ENCODE measurements around the gene DENND1B. TPM values are rescaled to one million over a fixed set of nuclear protein-coding genes. Genes with fewer than 3 reads are reported as not detected.

The DENND1B gene
- total and polyA plus RNA-seq, 9 of the 15 experiments (the other 6 are each of a cell fraction or from before 2014, with no cell fraction given) = 2.1 to 12.1 (median 7.5) TPM

DNA sequence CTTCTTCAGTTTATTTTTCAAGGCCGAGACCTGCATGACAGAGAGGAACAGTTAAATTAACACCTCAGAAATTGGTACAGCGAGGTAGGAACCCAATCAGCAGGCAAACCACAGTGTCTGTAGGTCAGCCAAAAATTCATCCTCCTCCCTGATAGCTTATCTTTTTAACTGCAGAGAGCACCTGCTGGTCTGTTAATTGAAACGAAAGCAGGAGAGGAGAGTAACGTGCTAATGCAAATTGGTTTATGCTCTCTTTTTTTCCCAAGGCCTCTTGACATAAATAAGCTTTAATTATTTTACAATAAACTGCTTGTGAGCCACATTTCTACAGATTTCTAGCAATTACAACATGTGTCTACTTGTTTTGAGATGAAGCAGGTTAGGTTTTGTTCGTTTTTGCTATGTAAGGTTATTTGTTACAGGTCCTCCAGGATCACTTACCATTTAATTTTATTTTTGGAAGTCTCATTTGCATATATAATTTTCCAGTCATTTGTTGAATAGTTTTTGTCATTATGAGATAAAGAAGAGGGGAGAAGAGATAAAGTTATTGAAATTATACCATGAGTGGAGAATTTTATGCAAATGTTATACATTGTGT is 179.9 kb downstream of the DENND1B start (continued):
- TF ChIP-seq, protein P1, sequence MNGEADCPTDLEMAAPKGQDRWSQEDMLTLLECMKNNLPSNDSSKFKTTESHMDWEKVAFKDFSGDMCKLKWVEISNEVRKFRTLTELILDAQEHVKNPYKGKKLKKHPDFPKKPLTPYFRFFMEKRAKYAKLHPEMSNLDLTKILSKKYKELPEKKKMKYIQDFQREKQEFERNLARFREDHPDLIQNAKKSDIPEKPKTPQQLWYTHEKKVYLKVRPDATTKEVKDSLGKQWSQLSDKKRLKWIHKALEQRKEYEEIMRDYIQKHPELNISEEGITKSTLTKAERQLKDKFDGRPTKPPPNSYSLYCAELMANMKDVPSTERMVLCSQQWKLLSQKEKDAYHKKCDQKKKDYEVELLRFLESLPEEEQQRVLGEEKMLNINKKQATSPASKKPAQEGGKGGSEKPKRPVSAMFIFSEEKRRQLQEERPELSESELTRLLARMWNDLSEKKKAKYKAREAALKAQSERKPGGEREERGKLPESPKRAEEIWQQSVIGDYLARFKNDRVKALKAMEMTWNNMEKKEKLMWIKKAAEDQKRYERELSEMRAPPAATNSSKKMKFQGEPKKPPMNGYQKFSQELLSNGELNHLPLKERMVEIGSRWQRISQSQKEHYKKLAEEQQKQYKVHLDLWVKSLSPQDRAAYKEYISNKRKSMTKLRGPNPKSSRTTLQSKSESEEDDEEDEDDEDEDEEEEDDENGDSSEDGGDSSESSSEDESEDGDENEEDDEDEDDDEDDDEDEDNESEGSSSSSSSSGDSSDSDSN (IDR thresholded peaks at IDR 0.05; ENCODE audit: borderline replicate concordance in 1 of 2, low read depth in 2 of 2, low read length in 2 of 2) = no peak
- TF ChIP-seq TCF3 (CRISPR knock-in tag; IDR thresholded peaks at IDR 0.05) = peak; percentile 43
- TF ChIP-seq HMBOX1 (IDR thresholded peaks at IDR 0.05) = no peak
- TF ChIP-seq RCOR1 (IDR thresholded peaks at IDR 0.05; ENCODE audit: borderline replicate concordance in 1 of 2, low read depth in 2 of 2, low read length in 2 of 2) = 0 out of 4 replicates have a peak, but pooled peaks of 1 of the 2 experiments have one; percentile 44
- TF ChIP-seq CREB3 (tag; conservative IDR thresholded peaks at IDR 0.05; ENCODE audit: low read depth) = no peak
- TF ChIP-seq, protein P2, sequence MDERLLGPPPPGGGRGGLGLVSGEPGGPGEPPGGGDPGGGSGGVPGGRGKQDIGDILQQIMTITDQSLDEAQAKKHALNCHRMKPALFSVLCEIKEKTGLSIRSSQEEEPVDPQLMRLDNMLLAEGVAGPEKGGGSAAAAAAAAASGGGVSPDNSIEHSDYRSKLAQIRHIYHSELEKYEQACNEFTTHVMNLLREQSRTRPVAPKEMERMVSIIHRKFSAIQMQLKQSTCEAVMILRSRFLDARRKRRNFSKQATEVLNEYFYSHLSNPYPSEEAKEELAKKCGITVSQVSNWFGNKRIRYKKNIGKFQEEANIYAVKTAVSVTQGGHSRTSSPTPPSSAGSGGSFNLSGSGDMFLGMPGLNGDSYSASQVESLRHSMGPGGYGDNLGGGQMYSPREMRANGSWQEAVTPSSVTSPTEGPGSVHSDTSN (CRISPR knock-in tag; IDR thresholded peaks at IDR 0.05; ENCODE audit: low read depth) = no peak
- TF ChIP-seq, protein P2 (tag; conservative IDR thresholded peaks at IDR 0.05; ENCODE audit: low read depth) = no peak
- TF ChIP-seq CBX3 (IDR thresholded peaks at IDR 0.05; ENCODE audit: borderline replicate concordance in 1 of 2, low read length in 2 of 2) = no peak
- TF ChIP-seq, protein P3, sequence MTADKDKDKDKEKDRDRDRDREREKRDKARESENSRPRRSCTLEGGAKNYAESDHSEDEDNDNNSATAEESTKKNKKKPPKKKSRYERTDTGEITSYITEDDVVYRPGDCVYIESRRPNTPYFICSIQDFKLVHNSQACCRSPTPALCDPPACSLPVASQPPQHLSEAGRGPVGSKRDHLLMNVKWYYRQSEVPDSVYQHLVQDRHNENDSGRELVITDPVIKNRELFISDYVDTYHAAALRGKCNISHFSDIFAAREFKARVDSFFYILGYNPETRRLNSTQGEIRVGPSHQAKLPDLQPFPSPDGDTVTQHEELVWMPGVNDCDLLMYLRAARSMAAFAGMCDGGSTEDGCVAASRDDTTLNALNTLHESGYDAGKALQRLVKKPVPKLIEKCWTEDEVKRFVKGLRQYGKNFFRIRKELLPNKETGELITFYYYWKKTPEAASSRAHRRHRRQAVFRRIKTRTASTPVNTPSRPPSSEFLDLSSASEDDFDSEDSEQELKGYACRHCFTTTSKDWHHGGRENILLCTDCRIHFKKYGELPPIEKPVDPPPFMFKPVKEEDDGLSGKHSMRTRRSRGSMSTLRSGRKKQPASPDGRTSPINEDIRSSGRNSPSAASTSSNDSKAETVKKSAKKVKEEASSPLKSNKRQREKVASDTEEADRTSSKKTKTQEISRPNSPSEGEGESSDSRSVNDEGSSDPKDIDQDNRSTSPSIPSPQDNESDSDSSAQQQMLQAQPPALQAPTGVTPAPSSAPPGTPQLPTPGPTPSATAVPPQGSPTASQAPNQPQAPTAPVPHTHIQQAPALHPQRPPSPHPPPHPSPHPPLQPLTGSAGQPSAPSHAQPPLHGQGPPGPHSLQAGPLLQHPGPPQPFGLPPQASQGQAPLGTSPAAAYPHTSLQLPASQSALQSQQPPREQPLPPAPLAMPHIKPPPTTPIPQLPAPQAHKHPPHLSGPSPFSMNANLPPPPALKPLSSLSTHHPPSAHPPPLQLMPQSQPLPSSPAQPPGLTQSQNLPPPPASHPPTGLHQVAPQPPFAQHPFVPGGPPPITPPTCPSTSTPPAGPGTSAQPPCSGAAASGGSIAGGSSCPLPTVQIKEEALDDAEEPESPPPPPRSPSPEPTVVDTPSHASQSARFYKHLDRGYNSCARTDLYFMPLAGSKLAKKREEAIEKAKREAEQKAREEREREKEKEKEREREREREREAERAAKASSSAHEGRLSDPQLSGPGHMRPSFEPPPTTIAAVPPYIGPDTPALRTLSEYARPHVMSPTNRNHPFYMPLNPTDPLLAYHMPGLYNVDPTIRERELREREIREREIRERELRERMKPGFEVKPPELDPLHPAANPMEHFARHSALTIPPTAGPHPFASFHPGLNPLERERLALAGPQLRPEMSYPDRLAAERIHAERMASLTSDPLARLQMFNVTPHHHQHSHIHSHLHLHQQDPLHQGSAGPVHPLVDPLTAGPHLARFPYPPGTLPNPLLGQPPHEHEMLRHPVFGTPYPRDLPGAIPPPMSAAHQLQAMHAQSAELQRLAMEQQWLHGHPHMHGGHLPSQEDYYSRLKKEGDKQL (CRISPR knock-in tag; IDR thresholded peaks at IDR 0.05; ENCODE audit: borderline replicate concordance) = no peak
- no peak for TF ChIP-seq HDAC1 (IDR thresholded peaks at IDR 0.05)
- no peak for TF ChIP-seq NBN (IDR thresholded peaks at IDR 0.05; ENCODE audit: low read depth)
- TF ChIP-seq, protein P4, sequence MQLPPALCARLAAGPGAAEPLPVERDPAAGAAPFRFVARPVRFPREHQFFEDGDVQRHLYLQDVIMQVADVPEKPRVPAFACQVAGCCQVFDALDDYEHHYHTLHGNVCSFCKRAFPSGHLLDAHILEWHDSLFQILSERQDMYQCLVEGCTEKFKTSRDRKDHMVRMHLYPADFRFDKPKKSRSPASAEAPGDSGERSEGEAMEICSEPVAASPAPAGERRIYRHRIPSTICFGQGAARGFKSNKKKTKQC (CRISPR knock-in tag; IDR thresholded peaks at IDR 0.05) = no peak
- peak; percentile 51; the same call in 1 of the 2 replicates for TF ChIP-seq C11orf30 (IDR thresholded peaks at IDR 0.05; ENCODE audit: low read depth)
